Activated T-helper 1 cell treated with Interleukin-2 at 50 U/mL for 16 hours (primary cell): ENCODE data around the gene ZNF514.
"Not testable (repeated sequence)": the region's sequence is repeated elsewhere in the genome, so short reads cannot be mapped to it uniquely, and the experiment has no call there.

ENCODE experiments used
- DNase-seq: peaks from one replicate; pipeline ENCODE4 v3.0.0-alpha.2; 2020; ENCODE audit warnings: low read depth

ZNF514 gene

DNA sequence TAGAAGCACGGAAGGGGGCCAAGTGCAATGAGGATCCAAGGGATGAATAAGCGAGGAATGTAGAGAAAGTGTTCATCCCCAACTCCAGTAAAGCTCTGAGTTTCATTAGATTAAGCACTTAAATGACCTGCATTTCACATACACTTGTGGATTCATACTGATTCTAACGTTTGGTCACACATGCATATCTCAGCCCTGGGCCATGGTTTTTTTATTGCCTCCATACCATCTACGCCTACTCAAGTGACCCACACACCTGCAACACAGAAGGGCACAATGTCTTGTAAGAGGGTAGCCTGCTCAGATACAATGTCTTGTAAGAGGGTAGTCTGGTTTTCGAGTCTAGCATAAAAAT lies 37.5 kb downstream of the ZNF514 start:
- no peak for DNase-seq

GRCh38 chr2:95121407-95122196 lies 38.0 kb downstream of the ZNF514 start, which contains the start of gene MRPS5:
TSS of gene MRPS5 (minus strand) at chr2:95121808. CDS start at chr2:95121791, 17 bp downstream.
- DNase-seq, result peak; percentile 77

GRCh38 chr2:95121093-95121406 lies 38.6 kb downstream of the ZNF514 start:
- no peak for DNase-seq

- peak; percentile 54 for DNase-seq
These were observed 44.2 kb downstream of the ZNF514 start for GRCh38 chr2:95115418-95115817.

DNA sequence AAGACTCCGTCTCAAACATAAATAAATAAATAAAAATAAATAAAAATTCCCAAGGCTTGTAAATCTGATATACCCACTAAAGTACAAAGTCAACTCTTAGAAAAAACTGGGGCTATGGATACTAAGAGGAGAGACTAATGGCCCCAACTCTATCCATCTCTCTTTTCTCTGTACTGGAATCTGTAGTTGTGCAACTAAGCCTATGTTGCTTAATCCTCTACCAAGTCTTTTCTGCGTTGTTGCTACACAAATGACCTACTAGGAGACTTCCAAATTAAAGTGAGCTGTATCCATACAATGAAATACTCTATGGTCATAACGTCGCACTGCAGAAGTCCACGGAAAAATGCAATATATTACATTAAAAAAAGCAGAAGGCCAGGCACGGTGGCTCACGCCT lies 46.2 kb downstream of the ZNF514 start:
- no peak for DNase-seq

DNA sequence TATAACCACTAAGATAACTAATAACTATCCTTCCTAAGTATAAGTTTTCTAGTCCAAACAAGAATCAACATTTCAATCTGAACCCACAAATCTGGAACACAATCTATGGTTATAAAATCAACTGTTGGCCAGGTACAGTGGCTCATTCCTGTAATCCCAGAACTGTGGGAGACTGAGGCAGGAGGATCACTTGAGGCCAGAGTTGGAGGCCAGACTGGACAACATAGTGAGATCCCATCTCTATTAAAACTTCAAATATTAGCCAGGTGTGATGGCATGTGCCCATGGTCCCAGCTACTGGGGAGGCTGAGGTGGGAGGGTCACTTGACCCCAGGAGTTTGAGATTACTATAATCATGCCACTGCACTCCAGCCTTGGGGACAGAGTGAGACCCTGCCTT lies 49.3 kb downstream of the ZNF514 start:
- DNase-seq, result no peak

DNA sequence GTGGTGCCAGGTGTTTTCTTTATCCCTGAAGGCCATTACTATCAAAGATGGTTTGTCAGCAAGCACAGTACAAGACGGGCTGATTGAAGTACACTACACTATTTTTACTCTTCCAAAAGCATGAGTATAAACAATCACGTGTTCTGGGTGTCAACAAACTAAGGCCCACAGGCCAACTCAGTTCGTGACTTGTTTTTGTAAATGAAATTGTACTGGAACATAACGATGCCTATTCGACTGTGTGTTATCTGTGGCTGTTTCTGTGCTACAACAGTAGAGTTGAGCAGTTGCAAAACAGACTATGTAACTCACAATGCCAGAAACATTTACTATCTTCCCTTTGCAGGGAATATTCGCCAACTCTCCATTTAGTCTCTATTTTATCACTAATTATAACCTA lies 50.4 kb downstream of the ZNF514 start:
- DNase-seq, result no peak

- DNase-seq, result no peak
These were observed 53.6 kb downstream of the ZNF514 start for GRCh38 chr2:95106081-95106480.

- no peak for DNase-seq
These were observed 55.0 kb downstream of the ZNF514 start for GRCh38 chr2:95104606-95105005.

- no peak for DNase-seq
These were observed 59.7 kb downstream of the ZNF514 start for GRCh38 chr2:95099910-95100309.

- DNase-seq, result not testable (repeated sequence)
These were observed 61.4 kb downstream of the ZNF514 start for GRCh38 chr2:95098273-95098672.
